DMS114 treated with DMSO at 0.1 percent for 48 hours (cell line): ENCODE data around the gene BGN.
A peak's percentile ranks its signal among the peaks of the same experiment; 100 is the strongest.

ENCODE experiments used
- DNase-seq: peaks from one replicate; lab custom pipeline; 2025; ENCODE audit not compliant: unreplicated experiment; lab: John Stamatoyannopoulos, UW

BGN gene

GRCh38 chrX:153525451-153525850 is 30.7 kb downstream of the BGN start:
- no peak for DNase-seq

DNA sequence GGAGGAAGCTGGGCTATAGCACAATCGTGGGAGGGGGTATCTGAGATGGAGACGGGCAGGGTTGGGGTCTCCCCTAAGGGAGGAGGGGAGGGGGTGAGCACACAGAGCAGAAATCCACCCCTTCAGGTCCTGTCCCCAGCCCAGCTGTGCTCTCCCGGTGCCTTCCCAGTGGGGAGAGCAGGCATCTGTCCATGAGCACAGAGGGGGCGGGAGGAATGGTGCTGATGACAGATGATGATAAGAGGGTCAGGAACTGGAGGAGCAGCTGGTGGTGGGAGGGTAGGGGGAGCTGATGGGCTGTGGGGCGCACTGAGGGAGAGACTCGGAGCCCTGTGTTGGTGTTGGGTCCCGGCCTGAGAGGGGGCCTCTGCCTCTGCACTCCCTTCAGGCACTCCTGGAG is 31.3 kb downstream of the BGN start:
- DNase-seq = no peak

DNA sequence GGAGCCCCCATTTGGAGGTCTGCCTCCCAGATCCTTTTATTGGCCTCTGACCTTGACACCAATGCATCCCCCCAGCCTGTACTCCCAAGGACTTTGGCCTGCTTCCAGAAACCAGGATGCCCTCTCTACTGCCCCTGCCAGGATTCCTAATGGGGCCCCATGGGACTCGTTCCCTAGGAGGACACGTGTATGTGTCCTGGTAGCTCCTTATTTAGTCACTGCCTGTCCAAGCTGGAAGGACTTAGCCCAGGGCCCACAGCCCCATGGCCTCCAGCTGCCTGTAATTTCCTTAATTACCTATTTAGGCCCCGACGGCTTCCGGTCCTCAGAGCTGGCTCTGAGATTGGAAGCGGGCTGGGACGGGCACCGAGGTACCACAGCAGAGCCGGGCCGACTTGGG is 32.0 kb downstream of the BGN start:
- DNase-seq = no peak

- DNase-seq = no peak
These were observed 32.4 kb downstream of the BGN start for GRCh38 chrX:153527208-153527607.

- DNase-seq = no peak
These were observed 35.8 kb downstream of the BGN start for GRCh38 chrX:153530411-153531129.

DNA sequence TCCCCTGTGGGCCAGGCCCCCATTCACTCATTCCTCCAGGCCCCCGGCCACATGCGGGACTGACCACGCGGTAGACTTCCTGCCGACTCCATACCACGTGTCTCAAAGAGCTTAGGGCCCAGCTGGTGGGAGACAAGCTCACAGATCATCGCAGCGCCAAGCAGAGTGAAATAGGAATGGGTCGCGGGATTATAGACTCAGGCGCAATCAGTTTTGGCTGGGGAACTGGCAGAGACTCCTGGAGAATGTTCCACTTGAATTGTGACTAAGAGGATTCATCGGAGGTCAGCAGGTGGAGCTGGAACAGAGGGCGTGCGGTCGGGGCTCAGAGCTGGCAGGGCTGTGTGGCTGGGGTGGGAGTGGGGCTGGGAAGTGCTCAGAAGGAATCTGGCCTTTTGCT is 38.3 kb downstream of the BGN start:
- DNase-seq = no peak

DNA sequence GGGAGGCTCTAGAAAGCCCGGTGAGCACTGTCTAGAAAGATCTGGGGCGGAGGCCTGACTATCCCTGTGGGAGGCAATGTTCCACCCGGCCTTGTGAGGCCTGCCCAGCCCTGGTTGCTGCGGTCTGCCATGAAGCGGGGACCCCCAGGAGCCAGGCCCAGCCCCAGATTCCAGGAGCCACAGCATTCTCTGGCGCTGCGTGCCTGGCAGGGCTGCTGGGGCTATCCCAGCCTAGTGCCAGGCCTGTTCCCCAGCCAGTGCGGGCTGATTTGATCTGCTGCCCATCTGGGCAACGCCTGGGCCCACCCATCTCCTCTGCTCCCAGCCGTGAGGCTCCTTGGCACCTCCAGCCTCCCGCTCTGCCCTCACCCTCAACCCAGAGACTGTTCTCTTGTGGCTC is 42.3 kb downstream of the BGN start:
- no peak for DNase-seq

DNA sequence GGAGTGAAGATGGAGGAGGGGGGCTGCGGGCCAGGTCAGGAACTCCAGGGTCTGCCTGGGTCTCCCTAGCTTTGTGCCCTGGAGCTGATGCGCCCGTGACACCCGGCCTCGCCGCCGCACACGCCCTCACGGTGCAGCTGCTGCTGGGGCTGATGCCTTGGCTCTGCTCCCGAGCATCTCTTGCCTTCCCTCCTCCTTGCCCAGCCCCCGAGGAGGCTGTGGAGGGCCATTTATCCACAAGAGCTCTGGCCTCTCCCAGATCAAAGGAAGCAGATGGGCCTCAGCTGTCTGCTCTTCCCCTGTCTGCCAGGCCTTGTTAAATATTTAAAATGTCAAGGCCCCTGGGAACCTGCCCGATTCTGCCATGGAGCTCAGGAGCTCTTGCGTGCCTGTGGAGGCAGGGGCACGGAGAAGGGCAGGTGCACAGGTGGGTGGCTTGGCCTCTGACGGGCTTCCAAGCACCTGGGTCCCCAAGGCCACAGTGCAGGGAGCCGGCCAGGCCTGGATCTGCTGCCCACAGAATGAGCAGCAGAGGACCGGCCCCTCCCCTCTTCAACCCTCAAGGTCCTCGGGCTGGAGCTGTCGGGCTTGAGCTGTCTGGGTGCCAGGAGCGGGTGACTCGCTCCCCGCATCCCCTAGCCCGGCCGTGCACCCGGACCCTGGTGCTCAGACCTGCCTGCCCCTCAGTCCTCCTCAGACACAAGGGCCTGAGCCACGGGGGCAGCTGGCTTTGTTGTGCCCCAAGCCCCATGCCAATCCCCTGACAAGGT is 42.9 kb downstream of the BGN start:
- DNase-seq = no peak

- DNase-seq = no peak
These were observed 43.6 kb downstream of the BGN start for GRCh38 chrX:153538424-153538823.

- no peak for DNase-seq
These were observed 44.6 kb downstream of the BGN start for GRCh38 chrX:153539171-153539978.

DNA sequence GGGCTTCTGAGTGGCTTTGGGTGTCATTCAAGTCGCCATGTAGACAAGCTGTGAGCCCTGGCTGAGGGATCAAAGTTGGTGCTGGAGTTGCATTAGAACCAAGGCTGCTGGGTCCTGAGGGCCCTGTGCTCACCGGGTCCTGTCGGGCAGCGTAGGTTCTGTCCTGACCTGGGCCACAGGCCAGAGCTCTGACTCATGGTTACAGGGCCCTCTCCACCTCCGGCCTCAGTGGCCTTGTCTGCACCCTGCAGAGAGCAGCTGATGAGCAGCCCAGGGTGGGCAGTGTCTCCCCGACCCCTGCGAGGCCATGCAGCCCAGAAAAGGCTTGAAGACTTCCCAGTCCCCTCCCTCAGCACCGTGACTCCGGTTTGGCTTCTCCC is 45.2 kb downstream of the BGN start:
- no peak for DNase-seq

- no peak for DNase-seq
These were observed 49.9 kb downstream of the BGN start for GRCh38 chrX:153544727-153545126.

GRCh38 chrX:153546386-153546785 is 51.6 kb downstream of the BGN start:
- DNase-seq = no peak

GRCh38 chrX:153547195-153547594 is 52.4 kb downstream of the BGN start:
- no peak for DNase-seq

GRCh38 chrX:153549231-153549630 is 54.5 kb downstream of the BGN start:
- no peak for DNase-seq

DNA sequence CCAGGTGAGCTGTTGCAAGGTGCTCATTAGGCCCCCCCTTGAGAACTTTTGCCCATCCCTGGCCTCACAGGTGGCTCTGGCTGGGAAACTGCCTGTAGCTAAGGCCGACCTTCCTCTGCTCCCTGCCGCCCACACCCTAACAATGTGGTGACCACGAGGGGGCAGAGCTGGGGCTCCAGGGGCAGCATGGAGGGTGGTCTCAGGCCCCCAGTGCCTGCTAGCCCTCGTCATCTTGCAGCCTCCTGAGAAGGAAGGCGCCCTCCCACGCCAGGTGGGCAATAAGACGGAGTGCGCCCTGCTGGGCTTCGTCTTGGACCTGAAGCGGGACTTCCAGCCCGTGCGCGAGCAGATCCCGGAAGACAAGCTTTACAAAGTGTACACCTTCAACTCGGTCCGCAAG is 55.0 kb downstream of the BGN start:
- no peak for DNase-seq

- no peak for DNase-seq
These were observed 56.4 kb downstream of the BGN start for GRCh38 chrX:153551135-153551534.

GRCh38 chrX:153554519-153555167 is 59.9 kb downstream of the BGN start:
- peak; percentile 1 for DNase-seq

GRCh38 chrX:153556767-153557166 is 62.0 kb downstream of the BGN start:
- no peak for DNase-seq

- no peak for DNase-seq
These were observed 63.0 kb downstream of the BGN start for GRCh38 chrX:153557618-153558355.
